T follicular helper cell (primary cell): Measurements from ENCODE around the gene SDF2L1.

ENCODE experiments used
- DNase-seq: peaks from one replicate; pipeline ENCODE4 v3.0.0-alpha.2; 2020; ENCODE audit warnings: low read depth

The SDF2L1 gene

GRCh38 chr22:21622011-21622918, 19.8 kb upstream of the SDF2L1 start:
- DNase-seq, result no peak

GRCh38 chr22:21622919-21623647, 19.0 kb upstream of the SDF2L1 start:
- DNase-seq, result no peak

DNA sequence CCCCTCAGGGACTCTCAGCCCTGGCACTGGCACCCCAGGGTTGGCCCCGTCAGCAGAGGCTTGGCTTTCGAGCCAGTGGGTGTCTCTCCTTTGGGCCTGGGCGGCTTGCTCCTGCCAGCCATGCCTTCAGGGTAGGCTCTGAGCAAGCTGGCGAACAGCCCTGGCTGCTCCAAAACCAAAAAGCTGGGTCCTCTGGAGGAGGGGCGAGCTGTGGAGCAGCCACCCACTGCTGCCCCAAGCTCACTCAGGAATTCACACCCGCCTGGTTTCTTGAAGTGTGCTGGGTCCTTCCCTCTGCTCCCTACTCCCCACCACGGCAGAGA, 18.5 kb upstream of the SDF2L1 start:
- no peak for DNase-seq

GRCh38 chr22:21624120-21624879, 17.8 kb upstream of the SDF2L1 start:
- DNase-seq, result peak; percentile 14

DNA sequence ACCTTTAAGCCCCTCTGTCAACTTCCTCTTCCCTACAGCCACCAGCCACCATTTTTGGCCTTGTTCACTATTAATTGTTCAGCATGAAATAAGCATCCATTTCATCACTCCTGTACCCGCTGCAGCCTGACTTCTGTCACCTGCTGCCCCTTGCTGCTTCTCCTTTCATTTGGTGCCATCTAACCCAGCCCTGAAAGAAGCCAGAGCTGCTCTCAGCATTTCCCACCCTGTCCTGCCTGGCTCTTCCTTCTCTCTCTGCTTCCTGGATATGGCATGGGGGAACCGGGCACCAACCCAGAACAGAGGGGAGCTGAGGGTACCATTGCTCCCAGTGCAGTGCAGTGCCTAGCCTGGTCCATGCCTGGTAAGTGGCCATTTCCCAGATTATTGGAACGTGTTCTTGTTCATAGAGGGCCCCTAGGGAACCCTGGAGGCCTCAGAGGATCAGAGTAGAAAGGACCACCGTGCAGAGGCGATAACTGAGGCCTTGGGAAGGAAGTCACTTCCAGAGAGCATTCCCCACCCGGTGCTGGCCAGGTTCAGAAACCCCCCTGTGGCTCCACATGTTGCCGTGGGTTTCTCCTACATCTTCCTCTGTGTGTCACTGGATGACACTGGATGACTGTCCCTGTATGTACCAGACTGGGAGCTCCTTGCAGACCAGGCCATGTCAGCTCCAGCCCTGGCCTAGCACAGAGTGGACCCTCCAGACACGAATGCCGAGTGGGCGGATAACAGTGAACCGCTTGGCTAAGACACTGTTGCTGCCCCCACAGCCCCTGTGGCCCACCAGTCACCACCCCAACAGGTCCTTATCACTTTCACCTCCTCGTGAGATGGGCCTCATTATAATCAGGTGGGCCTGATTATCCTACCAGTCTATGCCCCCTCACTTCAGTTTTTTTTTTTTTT, 17.0 kb upstream of the SDF2L1 start:
- no peak for DNase-seq

DNA sequence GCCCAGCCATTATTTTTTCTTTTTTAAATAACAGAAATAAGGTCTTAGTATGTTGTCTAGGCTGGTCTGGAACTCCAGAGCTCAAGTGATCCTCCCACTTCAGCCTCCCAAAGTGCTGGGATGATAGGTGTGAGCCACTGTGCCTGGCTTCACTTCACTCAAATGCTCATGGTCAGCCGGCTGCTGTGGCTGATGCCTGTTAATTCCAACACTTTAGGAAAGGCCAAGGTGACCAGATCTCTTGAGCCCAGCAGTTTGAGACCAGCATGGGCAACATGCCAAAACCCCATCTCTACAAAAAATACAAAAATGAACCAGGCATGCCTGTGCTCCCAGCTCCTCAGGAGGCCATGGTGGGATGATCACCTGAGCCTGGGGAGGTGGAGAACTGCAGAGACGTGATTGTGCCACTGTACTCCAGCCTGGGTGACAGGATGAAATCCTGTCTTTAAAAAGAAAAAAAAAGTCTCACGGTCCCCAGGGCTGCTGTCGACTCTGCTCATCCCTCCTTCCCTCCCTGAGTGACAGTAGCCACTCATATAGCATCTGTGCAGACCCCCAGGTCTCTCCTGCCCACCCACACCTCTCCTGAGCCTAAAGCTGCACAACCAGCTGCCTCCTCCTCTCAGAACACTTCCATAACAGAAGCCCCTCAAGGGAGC, 15.9 kb upstream of the SDF2L1 start:
- DNase-seq, result no peak

DNA sequence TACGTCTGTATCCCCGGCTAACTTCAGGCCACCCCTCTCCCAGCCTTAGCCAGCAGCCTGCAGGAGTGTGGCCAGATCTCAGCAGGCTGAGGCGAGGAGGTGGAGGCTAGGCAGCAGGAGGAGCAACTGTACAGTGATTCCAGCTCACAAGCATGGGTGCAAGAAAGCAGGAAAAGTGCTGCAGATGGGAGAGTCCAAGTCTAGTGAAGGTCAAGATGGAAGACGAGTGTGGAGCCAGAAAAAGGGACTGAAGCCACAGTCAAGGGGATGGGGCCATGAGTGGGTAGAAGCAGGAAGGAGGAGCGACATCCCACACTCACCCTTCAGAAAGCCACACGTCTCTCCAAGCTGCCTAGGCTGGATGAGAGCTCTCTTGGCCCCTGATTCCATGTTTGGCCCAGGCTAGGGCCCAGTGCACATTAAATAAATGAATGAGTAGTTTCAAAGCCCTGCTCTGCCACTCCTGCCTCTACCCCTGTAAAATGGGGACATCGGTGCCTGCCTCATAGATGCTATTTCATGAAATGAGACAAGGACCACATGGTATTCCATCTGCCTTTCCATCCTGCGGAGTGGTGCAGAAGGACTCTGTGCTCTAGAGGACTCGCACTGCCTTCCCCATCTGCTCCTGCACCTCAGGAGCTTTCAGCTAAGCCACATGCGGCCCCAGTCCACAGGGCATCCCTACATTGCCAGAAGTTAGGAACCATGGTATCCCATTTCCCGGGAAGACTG, 15.2 kb upstream of the SDF2L1 start:
- no peak for DNase-seq

GRCh38 chr22:21628386-21629254, 13.5 kb upstream of the SDF2L1 start:
- no peak for DNase-seq

- DNase-seq, result peak; percentile 94
Measured at GRCh38 chr22:21629255-21630149, 12.6 kb upstream of the SDF2L1 start, which contains the start of gene YDJC. TSS of gene YDJC (minus strand) at chr22:21630022. CDS start at chr22:21630014, 8 bp downstream.

DNA sequence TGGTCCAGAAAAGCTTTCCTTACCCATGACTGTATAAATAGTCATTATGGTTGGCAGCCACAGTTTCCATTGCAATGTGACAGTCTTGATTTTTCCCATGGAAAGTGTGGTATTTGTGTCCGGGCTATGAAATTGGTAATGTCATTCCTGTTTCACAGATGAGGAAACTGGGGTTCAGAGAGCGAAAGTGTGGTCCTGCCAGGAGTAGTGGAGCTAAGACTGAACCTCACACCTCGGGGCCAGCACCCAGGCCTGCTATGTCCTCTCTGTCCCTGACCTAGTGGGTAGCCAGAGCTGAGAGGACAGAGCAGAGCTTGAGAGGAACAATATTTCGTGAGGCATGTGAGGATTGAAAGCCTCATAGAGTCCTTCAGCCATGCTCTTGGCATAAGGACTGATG, 11.1 kb upstream of the SDF2L1 start:
- no peak for DNase-seq

- peak; percentile 60 for DNase-seq
Measured at GRCh38 chr22:21632237-21632895, 9.7 kb upstream of the SDF2L1 start, which contains the start of gene CCDC116. TSS of gene CCDC116 (plus strand) at chr22:21632760. CDS start at chr22:21633182, 422 bp downstream.

- DNase-seq, result no peak
Measured at GRCh38 chr22:21632931-21633330, 9.2 kb upstream of the SDF2L1 start.

GRCh38 chr22:21633481-21633880, 8.6 kb upstream of the SDF2L1 start:
- no peak for DNase-seq

- no peak for DNase-seq
Measured at GRCh38 chr22:21634081-21634480, 8.0 kb upstream of the SDF2L1 start.

- no peak for DNase-seq
Measured at GRCh38 chr22:21634844-21635243, 7.3 kb upstream of the SDF2L1 start.

DNA sequence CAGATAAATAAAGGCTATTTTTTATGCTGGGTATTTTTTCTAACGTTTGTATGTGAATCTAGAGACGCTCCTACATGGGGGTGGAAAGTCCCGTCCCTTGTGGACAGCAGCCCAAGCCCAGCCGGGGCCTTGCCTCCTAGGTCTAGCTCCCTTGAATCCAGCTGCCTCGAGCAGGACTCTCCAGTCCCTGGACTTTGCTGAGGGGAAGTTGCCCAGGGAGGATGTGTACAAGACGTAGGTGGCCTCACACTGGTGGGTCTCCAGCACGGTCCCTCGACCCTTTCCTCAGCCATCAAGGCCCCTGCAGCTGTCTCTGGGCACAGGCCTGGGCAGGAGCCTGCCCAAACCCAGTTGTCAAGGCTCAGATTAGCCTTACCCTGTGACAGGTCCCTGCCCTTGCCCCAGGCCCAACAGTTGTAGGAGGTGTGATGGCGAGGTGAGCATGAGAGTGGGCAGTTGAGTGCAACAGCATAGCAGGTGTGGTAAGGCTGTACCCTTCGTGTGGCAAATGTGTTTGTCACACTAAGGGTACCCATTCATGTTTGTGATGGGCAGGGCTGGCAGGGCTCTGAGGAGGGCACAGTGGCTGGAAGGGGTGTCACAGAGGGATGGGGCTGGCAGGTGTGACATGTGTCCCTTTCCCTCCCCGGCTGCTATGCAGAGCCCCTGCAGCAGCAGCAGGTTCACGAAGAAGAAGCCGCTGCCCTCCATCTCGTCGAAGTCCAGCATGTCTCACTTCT, 6.2 kb upstream of the SDF2L1 start:
- no peak for DNase-seq
